HEK293 (cell line): ENCODE measurements around the gene GDF9.

Source experiments
- CTCF ChIA-PET: fragments of 350-600 bp; formaldehyde crosslinking; extraction: SDS; loops from one replicate; lab custom pipeline; 2021; ENCODE audit warnings: antibody characterized with exemption; lab: Yijun Ruan, JAX
- POLR2A ChIA-PET: fragments of 300-600 bp; formaldehyde crosslinking; extraction: SDS; loops from one replicate; lab custom pipeline; 2020; ENCODE audit warnings: antibody characterized with exemption, inconsistent platforms; lab: Yijun Ruan, JAX
- H3K27ac ChIP-seq: fragments of 200-500 bp; sonication (Bioruptor generic); 2 replicates; pipeline ENCODE4 v1.5.1; 2014; ENCODE audit warnings: low read depth, low read length, control low read depth, inconsistent platforms; ENCODE audit errors: extremely low read depth
- H3K36me3 ChIP-seq, 2 experiments: fragments of 200-500 bp in 1 of 2; sonication (Bioruptor generic) in 1 of 2; 1 replicate in 1 of 2; 2 replicates in 1 of 2; pipeline ENCODE4 v1.5.1; 2014 to 2017; ENCODE audit warnings: inconsistent platforms in 2 of 2, low read length in 2 of 2; ENCODE audit not compliant: control insufficient read depth in 2 of 2, insufficient read depth in 1 of 2
- H3K4me1 ChIP-seq: fragments of 200-500 bp; sonication (Bioruptor generic); 2 replicates; pipeline ENCODE4 v1.5.1; 2014; ENCODE audit warnings: mild to moderate bottlenecking, low read length, inconsistent platforms; ENCODE audit not compliant: control insufficient read depth, insufficient read depth
- H3K4me3 ChIP-seq: 2 replicates; pipeline ENCODE4 v1.5.1; 2011; ENCODE audit warnings: low read depth, mild to moderate bottlenecking, control low read depth, low read length, moderate library complexity
- H3K9me3 ChIP-seq: fragments of 200-500 bp; sonication (Bioruptor generic); 2 replicates; pipeline ENCODE4 v1.5.1; 2014; ENCODE audit warnings: low read depth, low read length, inconsistent platforms; ENCODE audit not compliant: control insufficient read depth, insufficient read depth
- CTCF ChIP-seq: fragments of 450-650 bp; formaldehyde crosslinking; IDR thresholded peaks from 2 replicates; pipeline ENCODE4 v1.5.1; 2016; ENCODE audit warnings: missing biosample characterization, missing genetic modification characterization
- PRDM6 ChIP-seq: fragments of 450-650 bp; formaldehyde crosslinking; IDR thresholded peaks from 2 replicates; pipeline ENCODE4 v1.5.1; 2017; ENCODE audit warnings: missing biosample characterization, missing genetic modification characterization
- SCRT1 ChIP-seq: fragments of 450-650 bp; formaldehyde crosslinking; IDR thresholded peaks from 2 replicates; pipeline ENCODE4 v1.5.1; 2016; ENCODE audit warnings: missing biosample characterization, missing genetic modification characterization, borderline replicate concordance
- SCRT2 ChIP-seq: fragments of 450-650 bp; formaldehyde crosslinking; IDR thresholded peaks from 2 replicates; pipeline ENCODE4 v1.5.1; 2016; ENCODE audit warnings: missing biosample characterization, missing genetic modification characterization
- SP2 ChIP-seq: fragments of 450-650 bp; formaldehyde crosslinking; IDR thresholded peaks from 2 replicates; pipeline ENCODE4 v1.5.1; 2016; ENCODE audit warnings: missing biosample characterization, missing genetic modification characterization
- TRIM28 ChIP-seq: IDR thresholded peaks from 2 replicates; pipeline ENCODE4 v1.6.1; 2011; ENCODE audit warnings: low read length, control low read depth, borderline replicate concordance
- ZBTB1 ChIP-seq: fragments of 450-650 bp; formaldehyde crosslinking; IDR thresholded peaks from 2 replicates; pipeline ENCODE4 v1.5.1; 2016; ENCODE audit warnings: missing biosample characterization, missing genetic modification characterization
- ZBTB48 ChIP-seq: fragments of 450-650 bp; formaldehyde crosslinking; IDR thresholded peaks from 2 replicates; pipeline ENCODE4 v1.5.1; 2016; ENCODE audit warnings: missing biosample characterization, missing genetic modification characterization
- ZEB2 ChIP-seq: fragments of 450-650 bp; formaldehyde crosslinking; IDR thresholded peaks from 2 replicates; pipeline ENCODE4 v1.5.1; 2016; ENCODE audit warnings: missing biosample characterization, missing genetic modification characterization
- ZNF157 ChIP-seq: fragments of 450-650 bp; formaldehyde crosslinking; IDR thresholded peaks from 2 replicates; pipeline ENCODE4 v1.5.1; 2016; ENCODE audit warnings: missing biosample characterization, missing genetic modification characterization
- ZNF175 ChIP-seq: fragments of 450-650 bp; formaldehyde crosslinking; IDR thresholded peaks from 2 replicates; pipeline ENCODE4 v1.5.1; 2016; ENCODE audit warnings: missing biosample characterization, missing genetic modification characterization
- ZNF19 ChIP-seq: fragments of 450-650 bp; formaldehyde crosslinking; IDR thresholded peaks from 2 replicates; pipeline ENCODE4; 2016; ENCODE audit warnings: missing biosample characterization, missing genetic modification characterization, low read depth
- ZNF221 ChIP-seq: fragments of 450-650 bp; formaldehyde crosslinking; IDR thresholded peaks from 2 replicates; pipeline ENCODE4 v1.5.1; 2017; ENCODE audit warnings: missing biosample characterization, missing genetic modification characterization, borderline replicate concordance
- ZNF324 ChIP-seq: fragments of 450-650 bp; formaldehyde crosslinking; IDR thresholded peaks from 2 replicates; pipeline ENCODE4 v1.5.1; 2016; ENCODE audit warnings: missing biosample characterization, missing genetic modification characterization
- ZNF341 ChIP-seq: fragments of 450-650 bp; formaldehyde crosslinking; IDR thresholded peaks from 2 replicates; pipeline ENCODE4; 2016; ENCODE audit warnings: low read depth, missing biosample characterization, missing genetic modification characterization
- ZNF350 ChIP-seq: fragments of 450-650 bp; formaldehyde crosslinking; IDR thresholded peaks from 2 replicates; pipeline ENCODE4 v1.5.0; 2017; ENCODE audit warnings: missing biosample characterization, mild to moderate bottlenecking, missing genetic modification characterization
- ZNF37A ChIP-seq: fragments of 450-650 bp; IDR thresholded peaks from 2 replicates; pipeline ENCODE4 v1.5.1; 2018; ENCODE audit warnings: missing biosample characterization, missing genetic modification characterization
- ZNF398 ChIP-seq: fragments of 450-650 bp; formaldehyde crosslinking; IDR thresholded peaks from 2 replicates; pipeline ENCODE4 v1.5.1; 2017; ENCODE audit warnings: missing biosample characterization, missing genetic modification characterization
- ZNF501 ChIP-seq: fragments of 450-650 bp; formaldehyde crosslinking; IDR thresholded peaks from 2 replicates; pipeline ENCODE4 v1.5.1; 2016; ENCODE audit warnings: missing biosample characterization, missing genetic modification characterization
- ZNF529 ChIP-seq: fragments of 450-650 bp; formaldehyde crosslinking; IDR thresholded peaks from 2 replicates; pipeline ENCODE4 v1.5.1; 2017; ENCODE audit warnings: missing genetic modification characterization, missing biosample characterization; ENCODE audit not compliant: insufficient replicate concordance
- ZNF560 ChIP-seq: fragments of 450-650 bp; formaldehyde crosslinking; IDR thresholded peaks from 2 replicates; pipeline ENCODE4 v1.5.1; 2017; ENCODE audit warnings: missing biosample characterization, missing genetic modification characterization, borderline replicate concordance
- ZNF654 ChIP-seq: fragments of 450-650 bp; formaldehyde crosslinking; IDR thresholded peaks from 2 replicates; pipeline ENCODE4 v1.5.1; 2016; ENCODE audit warnings: low read depth, missing biosample characterization, missing genetic modification characterization
- ZNF664 ChIP-seq: fragments of 450-650 bp; formaldehyde crosslinking; IDR thresholded peaks from 2 replicates; pipeline ENCODE4 v1.5.1; 2016; ENCODE audit warnings: missing biosample characterization, missing genetic modification characterization
- ZNF692 ChIP-seq: fragments of 450-650 bp; formaldehyde crosslinking; IDR thresholded peaks from 2 replicates; pipeline ENCODE4 v1.5.1; 2016; ENCODE audit warnings: missing biosample characterization, missing genetic modification characterization
- ZNF701 ChIP-seq: fragments of 450-650 bp; formaldehyde crosslinking; IDR thresholded peaks from 2 replicates; pipeline ENCODE4 v1.5.1; 2016; ENCODE audit warnings: missing biosample characterization, missing genetic modification characterization
- ZNF791 ChIP-seq: fragments of 450-650 bp; formaldehyde crosslinking; IDR thresholded peaks from 2 replicates; pipeline ENCODE4 v1.5.1; 2016; ENCODE audit warnings: missing biosample characterization, missing genetic modification characterization

Gene GDF9

GRCh38 chr5:132866342-132867045 is at the start of gene GDF9, which contains the start of gene UQCRQ (continued):
- TF ChIP-seq ZNF350 (tag by site-specific recombination): no peak

- TF ChIP-seq PRDM6 (tag by site-specific recombination) (no peak), ZNF175 (tag by site-specific recombination) (no peak), ZNF692 (tag by site-specific recombination) (no peak), ZNF37A (no peak), ZBTB1 (tag by site-specific recombination) (no peak), ZNF398 (tag by site-specific recombination) (no peak)
- TF ChIP-seq, all 188 proteins: peak for 0
- ChIA-PET CTCF (interaction anchor here (0.5 to 1.3 kb wide), 3 partner anchors 13 to 23 kb away, joined by 3 to 4 read pairs (median 3); no protein-coding TSS in a partner anchor), POLR2A (no interaction called here)
- Histone ChIP-seq H3K36me3 (peaks cover 45 to 46% of the 10 kb centered on the region in 2 experiments), H3K27ac (no peak overlapping the region), H3K4me1 (no peaks in the 10 kb centered on the region), H3K4me3 (no peak overlapping the region), H3K9me3 (no peaks in the 10 kb centered on the region)
Measured at GRCh38 chr5:132915681-132916080, 49.4 kb upstream of the GDF9 start.

- H3K36me3 ChIP-seq: peaks cover 26 to 40% of the 10 kb centered on the region in 2 experiments
- POLR2A ChIA-PET: no interaction called here
- no peaks in the 10 kb centered on the region for H3K4me1 ChIP-seq
- CTCF ChIA-PET: no interaction called here
- no peaks in the 10 kb centered on the region for H3K9me3 ChIP-seq
- no peak overlapping the region for H3K4me3 ChIP-seq
- no peak overlapping the region for H3K27ac ChIP-seq
- TF ChIP-seq ZNF664 (no peak), ZNF157 (no peak), ZNF654 (tag by site-specific recombination) (no peak), SCRT2 (peak; percentile 86), SCRT1 (peak; percentile 86), ZNF19 (tag by site-specific recombination) (no peak), SP2 (no peak), ZNF692 (tag by site-specific recombination) (no peak), ZNF791 (no peak), ZNF560 (tag by site-specific recombination) (no peak), ZNF324 (tag by site-specific recombination) (no peak), ZEB2 (no peak), ZNF529 (tag by site-specific recombination) (no peak), ZBTB48 (no peak), ZNF701 (tag by site-specific recombination) (no peak), CTCF (tag by site-specific recombination) (no peak), ZNF221 (tag by site-specific recombination) (no peak), ZNF341 (tag by site-specific recombination) (no peak), ZNF501 (no peak), TRIM28 (no peak)
Measured at GRCh38 chr5:132909702-132910101, 43.4 kb upstream of the GDF9 start.
